ENCODE measurements around the gene CLCN6.

CLCN6 gene

GRCh38 chr1:11831945-11832725, 26.1 kb downstream of the CLCN6 start:
- no peak for DNase-seq

GRCh38 chr1:11833497-11833896, 27.5 kb downstream of the CLCN6 start:
- no peak for DNase-seq

- no peak for DNase-seq
Observed at GRCh38 chr1:11833900-11834299, 27.9 kb downstream of the CLCN6 start.

- no peak for DNase-seq
Observed at GRCh38 chr1:11835441-11836225, 29.6 kb downstream of the CLCN6 start.

GRCh38 chr1:11836955-11837766, 31.2 kb downstream of the CLCN6 start:
- DNase-seq, result no peak

- no peak for DNase-seq
Observed at GRCh38 chr1:11837767-11838348, 31.9 kb downstream of the CLCN6 start.

- peak; percentile 69 for DNase-seq
Observed at GRCh38 chr1:11838349-11839272, 32.6 kb downstream of the CLCN6 start.

- no peak for DNase-seq
Observed at GRCh38 chr1:11839727-11840705, 34.0 kb downstream of the CLCN6 start.

- peak; percentile 14 for DNase-seq
Observed at GRCh38 chr1:11841245-11842153, 35.5 kb downstream of the CLCN6 start.

- DNase-seq, result peak; percentile 13
Observed at GRCh38 chr1:11842154-11843041, 36.4 kb downstream of the CLCN6 start.

- no peak for DNase-seq
Observed at GRCh38 chr1:11845641-11846335, 39.8 kb downstream of the CLCN6 start.

GRCh38 chr1:11847667-11848372, 41.8 kb downstream of the CLCN6 start, which contains the start of gene NPPA:
NPPA (minus strand) TSS chr1:11847783; CDS start chr1:11847684, 99 bp downstream.
- no peak for DNase-seq

GRCh38 chr1:11848373-11848700, 42.3 kb downstream of the CLCN6 start:
- no peak for DNase-seq

- no peak for DNase-seq
Observed at GRCh38 chr1:11850156-11850555, 44.2 kb downstream of the CLCN6 start.

GRCh38 chr1:11851180-11851579, 45.2 kb downstream of the CLCN6 start:
- DNase-seq, result no peak

- DNase-seq, result no peak
Observed at GRCh38 chr1:11854519-11854918, 48.5 kb downstream of the CLCN6 start.

GRCh38 chr1:11855430-11855829, 49.4 kb downstream of the CLCN6 start:
- no peak for DNase-seq
